Diencephalon (tissue), 1 donor: ENCODE data around the gene SLC6A16. TPM values are rescaled to one million over a fixed set of nuclear protein-coding genes. Genes with fewer than 3 reads are reported as not detected.

Experiments used
- small RNA-seq: library from RNA; depleted of rRNA; stranded (forward); fragments of <200 nt; gene quantifications from one replicate; pipeline ENCODE3, GENCODE V24; 2014
- total RNA-seq: library from RNA; depleted of rRNA; stranded (reverse); fragments of >200 nt; gene quantifications from one replicate; pipeline ENCODE4 v1.2.3, GENCODE V29; 2014

Gene SLC6A16
- 1.2 TPM for total RNA-seq

GRCh38 chr19:49324801-49325576, at the start of gene SLC6A16:
SLC6A16 (minus strand) TSS chr19:49325191; CDS start chr19:49311347, 13,844 bp downstream.

DNA sequence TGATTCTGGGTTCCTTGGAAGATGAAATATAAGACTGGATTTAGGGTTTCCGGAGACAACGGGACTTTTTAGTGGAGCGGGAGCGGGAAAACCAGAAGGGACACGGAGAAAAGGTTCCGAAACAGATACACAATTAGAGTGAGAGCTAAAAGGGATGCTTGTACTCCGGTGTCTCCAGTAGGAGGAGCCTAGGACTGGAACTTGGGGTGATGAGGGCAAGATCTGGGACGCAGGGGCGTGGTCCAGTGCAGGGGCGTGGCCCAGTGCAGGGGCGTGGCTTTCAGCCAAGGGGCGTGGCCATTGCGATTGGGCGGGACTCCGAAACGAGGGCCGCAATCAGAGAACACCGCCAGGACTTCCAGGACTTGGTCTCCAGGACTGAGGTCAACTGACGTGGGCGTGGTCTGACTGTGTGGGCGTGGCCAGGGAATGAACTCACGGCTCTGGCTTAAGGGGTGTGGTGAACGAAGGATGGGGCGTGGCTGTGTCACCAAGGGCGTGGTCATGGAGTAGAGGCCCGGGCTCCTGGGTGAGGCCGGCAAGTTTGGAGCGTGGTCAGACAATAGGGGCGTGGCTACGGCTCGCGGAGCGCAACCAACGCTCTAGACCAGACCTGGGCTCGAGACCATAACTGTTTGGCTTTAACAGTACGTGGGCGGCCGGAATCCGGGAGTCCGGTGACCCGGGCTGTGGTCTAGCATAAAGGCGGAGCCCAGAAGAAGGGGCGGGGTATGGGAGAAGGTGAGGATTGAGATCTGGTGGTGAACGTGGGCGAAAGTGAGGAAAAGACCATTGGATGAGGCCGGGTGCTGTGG, 38.5 kb upstream of the SLC6A16 start, which contains the start of gene DKKL1:
Gene DKKL1, plus strand, starts transcription at position 610 of the 815 bp plus-strand sequence. Its CDS starts 122 bp downstream, at position 732.

GRCh38 chr19:49362048-49362928, 37.3 kb upstream of the SLC6A16 start, which contains the start of gene TEAD2:
TEAD2 (minus strand) TSS chr19:49362416; CDS start chr19:49360075, 2,341 bp downstream.

GRCh38 chr19:49335071-49335783, 10.2 kb upstream of the SLC6A16 start, which contains the start of gene CD37:
CD37 (plus strand) TSS chr19:49335406; CDS start chr19:49335541, 135 bp downstream.

Small RNAs within 50 kb of the gene (small RNA-seq; reads per million reads assigned to genes)
- not detected for gene MIR4324

Other genes starting within 250 kb of the SLC6A16 start
- 125 TPM for gene SNRNP70, start 239.7 kb downstream of the SLC6A16 start, total RNA-seq
- 40.1 TPM for gene LIN7B, start 210.8 kb downstream of the SLC6A16 start, total RNA-seq
- 3.2 TPM for gene C19orf73, start 206.0 kb downstream of the SLC6A16 start, total RNA-seq
- 59.1 TPM for gene PPFIA3, start 205.6 kb downstream of the SLC6A16 start, total RNA-seq
- 1.4 TPM for gene HRC, start 169.8 kb downstream of the SLC6A16 start, total RNA-seq
- gene TRPM4, start 167.4 kb downstream of the SLC6A16 start, total RNA-seq: 7.2 TPM
- 2.1 TPM for gene CD37, start 10.2 kb upstream of the SLC6A16 start, total RNA-seq
- 10.8 TPM for gene TEAD2, start 37.2 kb upstream of the SLC6A16 start, total RNA-seq
- 1.6 TPM for gene DKKL1, start 38.7 kb upstream of the SLC6A16 start, total RNA-seq
- not detected for gene KASH5, start 63.1 kb upstream of the SLC6A16 start, total RNA-seq
- not detected for gene PTH2, start 98.2 kb upstream of the SLC6A16 start, total RNA-seq
- not detected for gene GFY, start 100.2 kb upstream of the SLC6A16 start, total RNA-seq
- gene SLC17A7, start 116.3 kb upstream of the SLC6A16 start, total RNA-seq: 1.2 TPM
- 60.2 TPM for gene PIH1D1, start 126.6 kb upstream of the SLC6A16 start, total RNA-seq
- gene ALDH16A1, start 128.0 kb upstream of the SLC6A16 start, total RNA-seq: 11.3 TPM
- 0.69 TPM for gene FLT3LG, start 149.0 kb upstream of the SLC6A16 start, total RNA-seq
- gene RPL13A, start 162.4 kb upstream of the SLC6A16 start, total RNA-seq: 2,032 TPM
- gene RPS11, start 171.2 kb upstream of the SLC6A16 start, total RNA-seq: 2,275 TPM
- 19.1 TPM for gene FCGRT, start 187.5 kb upstream of the SLC6A16 start, total RNA-seq
- gene RCN3, start 202.8 kb upstream of the SLC6A16 start, total RNA-seq: 3.9 TPM